Astrocyte (in vitro differentiated cells and primary cell): ENCODE measurements around the gene OPCML. TPM values are rescaled to one million over a fixed set of nuclear protein-coding genes. Genes with fewer than 3 reads are reported as not detected.

Experiments
- DNase-seq: peaks from one replicate; pipeline ENCODE4 v3.0.0-alpha.2; 2010; ENCODE audit warnings: low read depth
- FAIRE-seq: peaks from 2 replicates; lab custom pipeline; 2011; peaks lifted over from hg19 to GRCh38; lab: Jason Lieb, UNC
- H2AFZ ChIP-seq: 2 replicates; pipeline ENCODE4 v1.6.0; 2012; ENCODE audit warnings: low read depth, low read length, inconsistent platforms
- H3K27ac ChIP-seq: 2 replicates; pipeline ENCODE4 v1.5.1; 2011; ENCODE audit warnings: low read depth, low read length, inconsistent platforms
- H3K27me3 ChIP-seq: 2 replicates; pipeline ENCODE4 v1.6.0; 2011; ENCODE audit warnings: low read length, inconsistent platforms; ENCODE audit not compliant: insufficient read depth
- H3K36me3 ChIP-seq: 2 replicates; pipeline ENCODE4 v1.5.1; 2011; ENCODE audit warnings: low read length, inconsistent platforms; ENCODE audit not compliant: insufficient read depth
- H3K4me1 ChIP-seq: 2 replicates; pipeline ENCODE4 v1.5.1; 2011; ENCODE audit warnings: low read length, inconsistent platforms; ENCODE audit not compliant: insufficient read depth
- H3K4me2 ChIP-seq: 2 replicates; pipeline ENCODE4 v1.6.0; 2012; ENCODE audit warnings: low read length, inconsistent platforms
- H3K4me3 ChIP-seq: 2 replicates; pipeline ENCODE4 v1.5.1; 2011; ENCODE audit warnings: low read depth, mild to moderate bottlenecking, low read length, inconsistent platforms; ENCODE audit not compliant: insufficient read depth
- H3K79me2 ChIP-seq: 2 replicates; pipeline ENCODE4 v1.6.0; 2012; ENCODE audit warnings: mild to moderate bottlenecking, low read length, inconsistent platforms; ENCODE audit not compliant: insufficient read depth
- H3K9ac ChIP-seq: 2 replicates; pipeline ENCODE4 v1.6.0; 2012; ENCODE audit warnings: mild to moderate bottlenecking, low read length, inconsistent platforms
- H3K9me3 ChIP-seq: 2 replicates; pipeline ENCODE4 v1.5.1; 2012; ENCODE audit warnings: low read depth, mild to moderate bottlenecking, low read length, inconsistent platforms; ENCODE audit not compliant: insufficient read depth
- H4K20me1 ChIP-seq: 2 replicates; pipeline ENCODE4 v1.6.0; 2012; ENCODE audit warnings: low read length, inconsistent platforms; ENCODE audit not compliant: insufficient read depth
- H3K27ac Mint-ChIP-seq: one replicate; pipeline ENCODE4 v1.8.0; 2021; ENCODE audit warnings: mild to moderate bottlenecking, mixed read lengths; ENCODE audit not compliant: unreplicated experiment
- H3K27me3 Mint-ChIP-seq: one replicate; pipeline ENCODE4 v1.8.0; 2021; ENCODE audit warnings: low read depth, mixed read lengths; ENCODE audit not compliant: unreplicated experiment
- H3K36me3 Mint-ChIP-seq: one replicate; pipeline ENCODE4 v1.8.0; 2021; ENCODE audit warnings: low read depth, mixed read lengths; ENCODE audit not compliant: unreplicated experiment
- H3K4me1 Mint-ChIP-seq: one replicate; pipeline ENCODE4 v1.8.0; 2021; ENCODE audit warnings: low read depth, mixed read lengths; ENCODE audit not compliant: unreplicated experiment
- H3K4me3 Mint-ChIP-seq: one replicate; pipeline ENCODE4 v1.8.0; 2021; ENCODE audit warnings: mild to moderate bottlenecking, moderate library complexity, mixed read lengths; ENCODE audit not compliant: unreplicated experiment
- H3K9me3 Mint-ChIP-seq: one replicate; pipeline ENCODE4 v1.8.0; 2021; ENCODE audit warnings: mild to moderate bottlenecking, mixed read lengths; ENCODE audit not compliant: unreplicated experiment
- CTCF ChIP-seq: IDR thresholded peaks from 2 replicates; pipeline ENCODE4 v1.5.1; 2011; ENCODE audit warnings: low read depth, mild to moderate bottlenecking, inconsistent platforms, low read length, moderate library complexity; ENCODE audit not compliant: insufficient read depth
- EZH2 ChIP-seq: IDR thresholded peaks from 2 replicates; pipeline ENCODE4 v1.6.1; 2012; ENCODE audit warnings: mild to moderate bottlenecking, low read length, inconsistent platforms; ENCODE audit not compliant: insufficient read depth
- total RNA-seq: library from RNA; stranded (reverse); gene quantifications from 2 replicates; pipeline ENCODE4 v1.2.1, GENCODE V29; 2021

The OPCML gene
- total RNA-seq, 1 donor from 2014 or later, result 7.9 TPM

- Histone ChIP-seq H3K4me1 (peaks cover 8% of the 10 kb centered on the region), H3K36me3 (no peaks in the 10 kb centered on the region), H3K79me2 (no peaks in the 10 kb centered on the region), H3K27me3 (peaks cover under 1% of the 10 kb centered on the region), H3K4me2 (peak overlapping the region; percentile 55), H3K4me3 (no peak overlapping the region), H2AFZ (peak overlapping the region; percentile 7), H3K9me3 (no peaks in the 10 kb centered on the region), H4K20me1 (no peaks in the 10 kb centered on the region), H3K27ac (no peak overlapping the region), H3K9ac (no peak overlapping the region)
- Mint-ChIP-seq H3K4me3 (no peak overlapping the region), H3K36me3 (no peaks in the 10 kb centered on the region), H3K27me3 (peaks cover 23% of the 10 kb centered on the region), H3K27ac (peak overlapping the region; percentile 75), H3K4me1 (peaks cover 16% of the 10 kb centered on the region), H3K9me3 (no peaks in the 10 kb centered on the region)
- no peak for TF ChIP-seq CTCF
- no peak for TF ChIP-seq EZH2
- DNase-seq (peak; percentile 51), FAIRE-seq (peak; percentile 69)
Observed at GRCh38 chr11:133040289-133040900, 491.9 kb downstream of the OPCML start.

GRCh38 chr11:133038850-133039249 lies 493.5 kb downstream of the OPCML start:
- Histone ChIP-seq H3K27me3 (peaks cover 2% of the 10 kb centered on the region), H3K36me3 (no peaks in the 10 kb centered on the region), H3K9me3 (no peaks in the 10 kb centered on the region), H4K20me1 (no peaks in the 10 kb centered on the region), H3K9ac (no peak overlapping the region), H3K4me3 (no peak overlapping the region), H2AFZ (no peak overlapping the region), H3K4me2 (no peak overlapping the region), H3K79me2 (no peaks in the 10 kb centered on the region), H3K4me1 (peaks cover 8% of the 10 kb centered on the region), H3K27ac (no peak overlapping the region)
- DNase-seq (no peak), FAIRE-seq (no peak)
- no peak overlapping the region for H3K4me3 Mint-ChIP-seq
- H3K27ac Mint-ChIP-seq, result no peak overlapping the region
- peaks cover 21% of the 10 kb centered on the region for H3K27me3 Mint-ChIP-seq
- TF ChIP-seq CTCF, result no peak
- peaks cover 16% of the 10 kb centered on the region for H3K4me1 Mint-ChIP-seq
- H3K9me3 Mint-ChIP-seq, result no peaks in the 10 kb centered on the region
- no peaks in the 10 kb centered on the region for H3K36me3 Mint-ChIP-seq

- Histone ChIP-seq H3K9me3 (no peaks in the 10 kb centered on the region), H3K4me2 (no peak overlapping the region), H3K27me3 (peaks cover 10% of the 10 kb centered on the region), H3K9ac (no peak overlapping the region), H3K79me2 (no peaks in the 10 kb centered on the region), H4K20me1 (no peaks in the 10 kb centered on the region), H3K36me3 (no peaks in the 10 kb centered on the region), H3K27ac (no peak overlapping the region), H3K4me3 (no peak overlapping the region), H3K4me1 (peaks cover 3% of the 10 kb centered on the region), H2AFZ (no peak overlapping the region)
- Mint-ChIP-seq H3K27me3 (peaks cover 25% of the 10 kb centered on the region), H3K9me3 (no peaks in the 10 kb centered on the region), H3K27ac (no peak overlapping the region), H3K4me3 (no peak overlapping the region), H3K36me3 (no peaks in the 10 kb centered on the region), H3K4me1 (peaks cover under 1% of the 10 kb centered on the region)
- FAIRE-seq (no peak), DNase-seq (no peak)
- TF ChIP-seq EZH2 (no peak), CTCF (no peak)
Observed at GRCh38 chr11:133034929-133035328, 497.4 kb downstream of the OPCML start.
